GM12864 (cell line): ENCODE measurements around the gene CHFR.
"Not testable (repeated sequence)": the region's sequence is repeated elsewhere in the genome, so short reads cannot be mapped to it uniquely, and the experiment has no call there.

ENCODE experiments used
- DNase-seq: peaks from one replicate; pipeline ENCODE4 v3.0.0-alpha.2; 2011; ENCODE audit warnings: low read depth
- H3K4me3 ChIP-seq: 2 replicates; pipeline ENCODE4 v1.5.1; 2011; ENCODE audit warnings: mild to moderate bottlenecking, low read depth, low read length, control low read depth
- CTCF ChIP-seq: IDR thresholded peaks from 2 replicates; pipeline ENCODE4 v1.5.1; 2011; ENCODE audit warnings: low read depth, mild to moderate bottlenecking, moderate library complexity, low read length, control low read depth, inconsistent platforms; ENCODE audit errors: missing control alignments

CHFR gene

DNA sequence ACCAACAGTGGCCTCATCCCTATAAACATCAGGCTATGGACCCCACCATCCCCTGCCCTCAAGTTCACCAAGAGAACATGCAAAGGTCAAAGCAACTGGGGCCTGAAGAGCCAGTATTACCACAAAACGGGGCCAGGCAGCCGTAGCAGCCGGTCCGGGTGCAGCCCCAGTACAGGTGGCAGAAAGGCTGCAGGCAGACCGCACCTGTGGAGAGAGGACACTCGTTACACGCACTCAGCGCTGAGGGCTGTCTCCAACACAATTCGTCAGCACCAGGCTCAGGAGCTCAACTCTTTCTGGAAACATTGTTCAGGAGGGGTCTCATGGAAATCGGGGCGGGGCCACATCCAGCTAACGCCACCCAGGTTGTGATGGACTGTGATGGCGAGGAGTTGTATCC, 38.9 kb downstream of the CHFR start:
- TF ChIP-seq CTCF, result no peak
- DNase-seq, result no peak
- H3K4me3 ChIP-seq, result no peak overlapping the region

GRCh38 chr12:132847363-132848356, 39.7 kb downstream of the CHFR start:
- DNase-seq, result no peak
- no peak for TF ChIP-seq CTCF

GRCh38 chr12:132844681-132845080, 42.7 kb downstream of the CHFR start:
- not testable (repeated sequence) for DNase-seq, H3K4me3 ChIP-seq

More at GRCh38 chr12:132847363-132848356, 39.7 kb downstream of the CHFR start:
- H3K4me3 ChIP-seq, result no peak overlapping the region

GRCh38 chr12:132842449-132843045, 44.9 kb downstream of the CHFR start:
- no peak for TF ChIP-seq CTCF
- H3K4me3 ChIP-seq, result no peak overlapping the region
- DNase-seq, result no peak

GRCh38 chr12:132841151-132841550, 46.3 kb downstream of the CHFR start:
- TF ChIP-seq CTCF, result no peak
- no peak for DNase-seq
- H3K4me3 ChIP-seq, result no peak overlapping the region

- no peak for TF ChIP-seq CTCF
- no peak for DNase-seq
- H3K4me3 ChIP-seq, result no peak overlapping the region
Observed at GRCh38 chr12:132840536-132840935, 46.9 kb downstream of the CHFR start.

DNA sequence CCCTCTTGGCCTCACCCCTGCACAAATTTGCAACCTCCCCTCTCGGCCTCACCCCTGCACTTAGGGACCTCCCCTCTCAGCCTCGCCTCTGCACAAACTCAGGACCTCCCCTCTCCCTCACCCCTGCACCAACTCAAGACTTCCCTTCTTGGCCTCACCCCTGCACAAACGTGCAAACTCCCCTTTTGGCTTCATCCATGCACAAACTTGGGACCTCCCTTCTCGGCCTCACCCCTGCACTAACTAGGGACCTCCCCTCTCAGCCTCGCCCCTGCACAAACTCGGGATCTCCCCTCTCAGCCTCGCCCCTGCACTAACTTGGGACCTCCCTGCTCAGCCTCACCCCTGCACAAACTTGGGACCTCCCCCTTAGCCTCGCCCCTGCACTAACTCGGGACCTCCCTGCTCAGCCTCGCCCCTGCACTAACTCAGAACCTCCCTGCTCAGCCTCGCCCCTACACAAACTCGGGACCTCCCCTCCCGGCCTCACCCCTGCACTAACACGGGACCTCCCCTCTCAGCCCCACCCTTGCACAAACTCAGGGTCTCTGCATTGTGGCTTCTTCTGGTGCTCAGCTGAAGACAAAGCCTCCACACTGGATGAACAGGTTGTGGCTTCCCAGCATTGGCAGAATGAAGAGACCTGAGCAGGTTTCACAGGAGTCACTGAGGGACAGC, 47.7 kb downstream of the CHFR start:
- DNase-seq, result no peak
- TF ChIP-seq CTCF, result no peak

More for the DNA sequence above, 47.7 kb downstream of the CHFR start:
- H3K4me3 ChIP-seq, result no peak overlapping the region
